ENCODE data around the gene FKBP4.

DNA sequence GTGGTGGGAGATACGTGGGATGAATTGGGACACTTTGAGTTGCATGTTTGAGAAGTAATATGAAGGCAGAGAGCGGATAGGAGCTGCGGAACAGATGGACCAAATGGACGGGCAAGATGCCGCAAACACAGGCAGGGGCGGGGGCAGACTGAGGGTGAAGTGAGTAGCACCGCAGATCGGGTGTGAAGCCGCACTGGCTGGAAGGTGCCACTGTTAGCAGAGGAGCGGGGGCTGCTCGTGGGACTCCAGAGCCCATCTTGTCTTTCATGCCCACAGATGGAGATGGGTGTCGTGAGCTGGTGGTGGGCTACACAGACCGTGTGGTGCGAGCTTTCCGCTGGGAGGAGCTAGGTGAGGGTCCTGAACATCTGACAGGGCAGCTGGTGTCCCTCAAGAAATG is 25.0 kb downstream of the FKBP4 start:
- TF ChIP-seq ZMYM3 (CRISPR knock-in tag; IDR thresholded peaks at IDR 0.05) = no peak
- no peak for TF ChIP-seq CBX2 (IDR thresholded peaks at IDR 0.05; ENCODE audit: low read depth, low read length)
- no peak for TF ChIP-seq CBX2 (CRISPR knock-in tag; IDR thresholded peaks at IDR 0.05; ENCODE audit: low read depth)
- TF ChIP-seq, protein P1, sequence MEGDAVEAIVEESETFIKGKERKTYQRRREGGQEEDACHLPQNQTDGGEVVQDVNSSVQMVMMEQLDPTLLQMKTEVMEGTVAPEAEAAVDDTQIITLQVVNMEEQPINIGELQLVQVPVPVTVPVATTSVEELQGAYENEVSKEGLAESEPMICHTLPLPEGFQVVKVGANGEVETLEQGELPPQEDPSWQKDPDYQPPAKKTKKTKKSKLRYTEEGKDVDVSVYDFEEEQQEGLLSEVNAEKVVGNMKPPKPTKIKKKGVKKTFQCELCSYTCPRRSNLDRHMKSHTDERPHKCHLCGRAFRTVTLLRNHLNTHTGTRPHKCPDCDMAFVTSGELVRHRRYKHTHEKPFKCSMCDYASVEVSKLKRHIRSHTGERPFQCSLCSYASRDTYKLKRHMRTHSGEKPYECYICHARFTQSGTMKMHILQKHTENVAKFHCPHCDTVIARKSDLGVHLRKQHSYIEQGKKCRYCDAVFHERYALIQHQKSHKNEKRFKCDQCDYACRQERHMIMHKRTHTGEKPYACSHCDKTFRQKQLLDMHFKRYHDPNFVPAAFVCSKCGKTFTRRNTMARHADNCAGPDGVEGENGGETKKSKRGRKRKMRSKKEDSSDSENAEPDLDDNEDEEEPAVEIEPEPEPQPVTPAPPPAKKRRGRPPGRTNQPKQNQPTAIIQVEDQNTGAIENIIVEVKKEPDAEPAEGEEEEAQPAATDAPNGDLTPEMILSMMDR (CRISPR knock-in tag; IDR thresholded peaks at IDR 0.05) = no peak
- no peak for TF ChIP-seq ZSCAN31 (CRISPR knock-in tag; IDR thresholded peaks at IDR 0.05; ENCODE audit: low read depth)
- TF ChIP-seq HCFC1 (IDR thresholded peaks at IDR 0.05; ENCODE audit: low read depth, low read length) = no peak
- no peak for TF ChIP-seq STAG1 (CRISPR knock-in tag; IDR thresholded peaks at IDR 0.05)
- TF ChIP-seq FOXA1 (IDR thresholded peaks at IDR 0.05) = no peak
- no peak for TF ChIP-seq FOXA1 (CRISPR knock-in tag; IDR thresholded peaks at IDR 0.05)
- TF ChIP-seq ZNF34 (CRISPR knock-in tag; IDR thresholded peaks at IDR 0.05; ENCODE audit: borderline replicate concordance) = no peak
- TF ChIP-seq MTA1 (CRISPR knock-in tag; IDR thresholded peaks at IDR 0.05; ENCODE audit: borderline replicate concordance) = no peak

All from HepG2 (cell line).